ENCODE measurements around the gene SYNE2. TPM values are rescaled to one million over a fixed set of nuclear protein-coding genes. Genes with fewer than 3 reads are reported as not detected.

The SYNE2 gene
- total RNA-seq, 1 experiment from 2014 or later: 48.5 TPM

DNA sequence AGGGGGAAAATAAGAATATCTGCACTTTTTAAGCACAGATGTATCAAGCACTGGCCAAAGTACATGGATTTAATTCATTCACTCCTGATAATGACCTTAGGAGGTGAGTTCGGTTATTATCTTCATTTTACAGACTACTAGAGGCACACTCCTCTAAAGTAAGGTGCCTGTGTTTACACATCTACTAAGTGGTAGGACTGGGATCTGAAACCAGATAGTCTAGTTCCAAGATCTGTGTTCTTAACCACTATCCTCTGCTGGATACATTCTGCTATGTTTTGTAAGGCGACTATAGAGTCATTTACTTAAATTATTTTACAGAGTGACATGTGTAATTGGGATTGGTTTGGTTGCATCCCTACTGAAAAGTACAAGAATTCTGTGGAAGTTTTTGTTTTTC is 266.1 kb downstream of the SYNE2 start:
- peaks cover 2% of the 10 kb centered on the region; the same call in 1 of the 2 replicates for H3K36me3 ChIP-seq (ENCODE audit: control insufficient read depth, insufficient read depth, low read length)
- peaks cover 5% of the 10 kb centered on the region for H3K36me3 Mint-ChIP-seq (ENCODE audit: insufficient read depth, unreplicated experiment)
- intact Hi-C loops (cut with micrococcal nuclease; ENCODE audit: unreplicated experiment): no loop called here

DNA sequence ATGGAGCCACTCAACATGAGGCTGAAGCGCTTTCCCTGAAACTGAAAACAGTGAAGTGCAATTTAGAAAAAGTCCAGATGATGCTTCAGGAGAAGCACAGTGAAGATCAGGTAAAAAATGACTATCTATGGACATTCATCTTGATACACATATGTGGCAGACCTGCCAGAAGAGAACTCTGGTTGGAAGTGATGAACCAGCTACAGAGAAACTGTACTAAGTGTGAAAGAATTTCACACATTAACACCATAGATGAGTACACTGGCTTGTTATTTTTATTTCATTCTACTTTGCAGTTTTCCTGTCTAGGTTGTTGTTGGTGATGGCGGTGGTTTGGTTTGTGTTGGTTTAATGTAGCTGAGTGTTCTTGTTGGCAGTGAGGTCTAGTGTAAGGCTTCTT is 266.7 kb downstream of the SYNE2 start:
- no peak overlapping the region for H3K4me3 Mint-ChIP-seq (ENCODE audit: unreplicated experiment)
- no peaks in the 10 kb centered on the region for H3K4me1 Mint-ChIP-seq (ENCODE audit: low read depth, unreplicated experiment)
- CTCF ChIA-PET: no interaction called here
- H3K27ac Mint-ChIP-seq (ENCODE audit: unreplicated experiment): no peak overlapping the region
- Histone ChIP-seq H3K4me3 (ENCODE audit: low read depth, low read length) (no peak overlapping the region), H3K9me3 (no peaks in the 10 kb centered on the region), H3K4me1 (peaks cover 3% of the 10 kb centered on the region; the same call in 1 of the 2 replicates), H3K36me3 (ENCODE audit: control insufficient read depth, insufficient read depth, low read length) (no peaks in the 10 kb centered on the region; the same call in 1 of the 2 replicates), H3K27me3 (replicated peaks; ENCODE audit: control insufficient read depth, insufficient read depth, low read length) (no peaks in the 10 kb centered on the region)
- POLR2A ChIA-PET: no interaction called here
- no TSS peak for BruUV-seq (replicated peaks)
- no peaks in the 10 kb centered on the region for H3K27me3 Mint-ChIP-seq (ENCODE audit: insufficient read depth, unreplicated experiment)
- TF ChIP-seq, protein P1, sequence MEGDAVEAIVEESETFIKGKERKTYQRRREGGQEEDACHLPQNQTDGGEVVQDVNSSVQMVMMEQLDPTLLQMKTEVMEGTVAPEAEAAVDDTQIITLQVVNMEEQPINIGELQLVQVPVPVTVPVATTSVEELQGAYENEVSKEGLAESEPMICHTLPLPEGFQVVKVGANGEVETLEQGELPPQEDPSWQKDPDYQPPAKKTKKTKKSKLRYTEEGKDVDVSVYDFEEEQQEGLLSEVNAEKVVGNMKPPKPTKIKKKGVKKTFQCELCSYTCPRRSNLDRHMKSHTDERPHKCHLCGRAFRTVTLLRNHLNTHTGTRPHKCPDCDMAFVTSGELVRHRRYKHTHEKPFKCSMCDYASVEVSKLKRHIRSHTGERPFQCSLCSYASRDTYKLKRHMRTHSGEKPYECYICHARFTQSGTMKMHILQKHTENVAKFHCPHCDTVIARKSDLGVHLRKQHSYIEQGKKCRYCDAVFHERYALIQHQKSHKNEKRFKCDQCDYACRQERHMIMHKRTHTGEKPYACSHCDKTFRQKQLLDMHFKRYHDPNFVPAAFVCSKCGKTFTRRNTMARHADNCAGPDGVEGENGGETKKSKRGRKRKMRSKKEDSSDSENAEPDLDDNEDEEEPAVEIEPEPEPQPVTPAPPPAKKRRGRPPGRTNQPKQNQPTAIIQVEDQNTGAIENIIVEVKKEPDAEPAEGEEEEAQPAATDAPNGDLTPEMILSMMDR (IDR thresholded peaks at IDR 0.05; ENCODE audit: insufficient read depth in 1 of 2, low read depth in 1 of 2, low read length in 1 of 2, severe bottlenecking in 1 of 2, unreplicated experiment in 1 of 2): no peak
- H3K36me3 Mint-ChIP-seq (ENCODE audit: insufficient read depth, unreplicated experiment): peaks cover 5% of the 10 kb centered on the region
- H3K9me3 Mint-ChIP-seq (ENCODE audit: unreplicated experiment): no peaks in the 10 kb centered on the region
- DNase-seq: no peak
- intact Hi-C loops (cut with micrococcal nuclease; ENCODE audit: unreplicated experiment): no loop called here

More for the DNA sequence above, 266.1 kb downstream of the SYNE2 start:
- no peaks in the 10 kb centered on the region for H3K9me3 Mint-ChIP-seq (ENCODE audit: unreplicated experiment)
- no peak overlapping the region for H3K27ac Mint-ChIP-seq (ENCODE audit: unreplicated experiment)
- ChIA-PET CTCF (no interaction called here), POLR2A (no interaction called here)
- no peaks in the 10 kb centered on the region for H3K27me3 ChIP-seq (replicated peaks; ENCODE audit: control insufficient read depth, insufficient read depth, low read length)
- H3K4me3 ChIP-seq (ENCODE audit: low read depth, low read length): no peak overlapping the region
- H3K4me1 ChIP-seq: peaks cover 3% of the 10 kb centered on the region; the same call in 1 of the 2 replicates
- BruUV-seq (replicated peaks): no TSS peak
- no peaks in the 10 kb centered on the region for H3K4me1 Mint-ChIP-seq (ENCODE audit: low read depth, unreplicated experiment)
- no peaks in the 10 kb centered on the region for H3K27me3 Mint-ChIP-seq (ENCODE audit: insufficient read depth, unreplicated experiment)
- no peaks in the 10 kb centered on the region for H3K9me3 ChIP-seq
- TF ChIP-seq, protein P1 (IDR thresholded peaks at IDR 0.05; ENCODE audit: insufficient read depth in 1 of 2, low read depth in 1 of 2, low read length in 1 of 2, severe bottlenecking in 1 of 2, unreplicated experiment in 1 of 2): no peak
- no peak overlapping the region for H3K4me3 Mint-ChIP-seq (ENCODE audit: unreplicated experiment)
- DNase-seq: no peak

DNA sequence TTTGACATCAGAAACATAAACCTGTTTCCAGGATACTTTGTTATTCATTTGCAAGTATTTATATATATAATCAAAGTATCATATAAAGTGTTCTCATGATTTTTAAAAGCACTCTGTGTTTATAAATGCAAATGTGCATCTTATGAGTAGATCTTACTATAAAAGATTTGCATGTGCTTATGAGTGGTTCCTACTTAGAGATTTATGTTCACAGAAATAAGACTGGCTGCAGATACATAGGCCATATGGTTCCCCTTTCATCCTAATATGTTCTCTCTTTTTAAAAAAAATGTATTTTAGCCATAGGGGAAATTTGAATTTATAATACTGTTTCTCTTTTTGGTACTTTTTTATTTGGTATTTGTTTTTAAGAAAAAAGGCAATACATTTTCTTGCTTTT is 267.2 kb downstream of the SYNE2 start:
- Mint-ChIP-seq H3K36me3 (ENCODE audit: insufficient read depth, unreplicated experiment) (peaks cover 4% of the 10 kb centered on the region), H3K27ac (ENCODE audit: unreplicated experiment) (no peak overlapping the region), H3K9me3 (ENCODE audit: unreplicated experiment) (no peaks in the 10 kb centered on the region), H3K4me1 (ENCODE audit: low read depth, unreplicated experiment) (no peaks in the 10 kb centered on the region), H3K4me3 (ENCODE audit: unreplicated experiment) (no peak overlapping the region), H3K27me3 (ENCODE audit: insufficient read depth, unreplicated experiment) (no peaks in the 10 kb centered on the region)
- no TSS peak for BruUV-seq (replicated peaks)
- H3K27me3 ChIP-seq (replicated peaks; ENCODE audit: control insufficient read depth, insufficient read depth, low read length): no peaks in the 10 kb centered on the region
- intact Hi-C loops (cut with micrococcal nuclease; ENCODE audit: unreplicated experiment): no loop called here
- no peak for DNase-seq
- POLR2A ChIA-PET: no interaction called here
- no peaks in the 10 kb centered on the region for H3K9me3 ChIP-seq
- TF ChIP-seq, protein P1 (IDR thresholded peaks at IDR 0.05; ENCODE audit: insufficient read depth in 1 of 2, low read depth in 1 of 2, low read length in 1 of 2, severe bottlenecking in 1 of 2, unreplicated experiment in 1 of 2): no peak
- peaks cover 3% of the 10 kb centered on the region; the same call in 1 of the 2 replicates for H3K4me1 ChIP-seq
- no peaks in the 10 kb centered on the region; the same call in 1 of the 2 replicates for H3K36me3 ChIP-seq (ENCODE audit: control insufficient read depth, insufficient read depth, low read length)
- H3K4me3 ChIP-seq (ENCODE audit: low read depth, low read length): no peak overlapping the region
- CTCF ChIA-PET: no interaction called here

Measured in Caco-2 (cell line).